ENCODE measurements around the gene SLC45A1.

SLC45A1 gene

GRCh38 chr1:8338526-8339202 is 20.8 kb downstream of the SLC45A1 start:
- no peak for DNase-seq

- no peak for DNase-seq
Measured at GRCh38 chr1:8339203-8339600, 21.3 kb downstream of the SLC45A1 start.

- peak; percentile 7 for DNase-seq
Measured at GRCh38 chr1:8340448-8340847, 22.5 kb downstream of the SLC45A1 start.

GRCh38 chr1:8342325-8342724 is 24.4 kb downstream of the SLC45A1 start:
- DNase-seq = no peak

- no peak for DNase-seq
Measured at GRCh38 chr1:8343044-8343443, 25.1 kb downstream of the SLC45A1 start.

- no peak for DNase-seq
Measured at GRCh38 chr1:8343464-8344001, 25.6 kb downstream of the SLC45A1 start.

- no peak for DNase-seq
Measured at GRCh38 chr1:8344893-8345507, 27.1 kb downstream of the SLC45A1 start.

- no peak for DNase-seq
Measured at GRCh38 chr1:8345621-8346415, 27.9 kb downstream of the SLC45A1 start.

- DNase-seq = no peak
Measured at GRCh38 chr1:8347635-8348034, 29.7 kb downstream of the SLC45A1 start.

GRCh38 chr1:8348047-8348776 is 30.3 kb downstream of the SLC45A1 start:
- no peak for DNase-seq

GRCh38 chr1:8348777-8349472 is 31.0 kb downstream of the SLC45A1 start:
- DNase-seq = peak; percentile 58

GRCh38 chr1:8349473-8349865 is 31.6 kb downstream of the SLC45A1 start:
- no peak for DNase-seq

- DNase-seq = peak; percentile 9
Measured at GRCh38 chr1:8349961-8350360, 32.0 kb downstream of the SLC45A1 start.

GRCh38 chr1:8350914-8351684 is 33.2 kb downstream of the SLC45A1 start:
- DNase-seq = no peak

GRCh38 chr1:8351693-8352470 is 34.0 kb downstream of the SLC45A1 start:
- DNase-seq = no peak

- DNase-seq = no peak
Measured at GRCh38 chr1:8352471-8352845, 34.5 kb downstream of the SLC45A1 start.

- no peak for DNase-seq
Measured at GRCh38 chr1:8352886-8353785, 35.2 kb downstream of the SLC45A1 start.

GRCh38 chr1:8354038-8354437 is 36.1 kb downstream of the SLC45A1 start:
- no peak for DNase-seq

- DNase-seq = no peak
Measured at GRCh38 chr1:8355439-8356255, 37.7 kb downstream of the SLC45A1 start.
